Measurements from ENCODE around the gene ARID2.

ARID2 gene

GRCh38 chr12:45721954-45722353, 7.6 kb upstream of the ARID2 start:
- no peak for DNase-seq (ENCODE audit: low read depth in 2 of 2)

- no peak for DNase-seq (ENCODE audit: low read depth in 2 of 2)
Observed at GRCh38 chr12:45725631-45726602, 3.6 kb upstream of the ARID2 start.

- DNase-seq (ENCODE audit: low read depth in 2 of 2): no peak
Observed at GRCh38 chr12:45726603-45727300, 2.8 kb upstream of the ARID2 start.

GRCh38 chr12:45727301-45727979, 2.1 kb upstream of the ARID2 start:
- DNase-seq (ENCODE audit: low read depth in 2 of 2): peak; percentile 94 to 95

GRCh38 chr12:45727980-45728629, 1.4 kb upstream of the ARID2 start:
- no peak for DNase-seq (ENCODE audit: low read depth in 2 of 2)

GRCh38 chr12:45728630-45729232, 775 bp upstream of the ARID2 start:
- peak; percentile 94 to 95 for DNase-seq (ENCODE audit: low read depth in 2 of 2)

- no peak for DNase-seq (ENCODE audit: low read depth in 2 of 2)
Observed at GRCh38 chr12:45730084-45730347, 510 bp downstream of the ARID2 start.

GRCh38 chr12:45730348-45731189, 1.1 kb downstream of the ARID2 start:
- no peak for DNase-seq (ENCODE audit: low read depth in 2 of 2)

GRCh38 chr12:45731190-45731775, 1.8 kb downstream of the ARID2 start:
- DNase-seq (ENCODE audit: low read depth in 2 of 2): no peak

- DNase-seq (ENCODE audit: low read depth in 2 of 2): no peak
Observed at GRCh38 chr12:45732250-45732649, 2.7 kb downstream of the ARID2 start.

GRCh38 chr12:45732936-45733335, 3.4 kb downstream of the ARID2 start:
- DNase-seq (ENCODE audit: low read depth in 2 of 2): no peak

- no peak for DNase-seq (ENCODE audit: low read depth in 2 of 2)
Observed at GRCh38 chr12:45737638-45738037, 8.1 kb downstream of the ARID2 start.

GRCh38 chr12:45742590-45742989, 13.1 kb downstream of the ARID2 start:
- no peak for DNase-seq (ENCODE audit: low read depth in 2 of 2)

GRCh38 chr12:45743247-45743646, 13.7 kb downstream of the ARID2 start:
- no peak for DNase-seq (ENCODE audit: low read depth in 2 of 2)

- DNase-seq (ENCODE audit: low read depth in 2 of 2): no peak
Observed at GRCh38 chr12:45745861-45746277, 16.4 kb downstream of the ARID2 start.

GRCh38 chr12:45756666-45757065, 27.2 kb downstream of the ARID2 start:
- no peak for DNase-seq (ENCODE audit: low read depth in 2 of 2)

GRCh38 chr12:45757172-45757571, 27.7 kb downstream of the ARID2 start:
- no peak for DNase-seq (ENCODE audit: low read depth in 2 of 2)

GRCh38 chr12:45760333-45760732, 30.8 kb downstream of the ARID2 start:
- no peak for DNase-seq (ENCODE audit: low read depth in 2 of 2)

GRCh38 chr12:45762185-45763110, 32.9 kb downstream of the ARID2 start:
- DNase-seq (ENCODE audit: low read depth in 2 of 2): peak; percentile 13 to 19
